ENCODE results near the gene SMYD3.

DNA sequence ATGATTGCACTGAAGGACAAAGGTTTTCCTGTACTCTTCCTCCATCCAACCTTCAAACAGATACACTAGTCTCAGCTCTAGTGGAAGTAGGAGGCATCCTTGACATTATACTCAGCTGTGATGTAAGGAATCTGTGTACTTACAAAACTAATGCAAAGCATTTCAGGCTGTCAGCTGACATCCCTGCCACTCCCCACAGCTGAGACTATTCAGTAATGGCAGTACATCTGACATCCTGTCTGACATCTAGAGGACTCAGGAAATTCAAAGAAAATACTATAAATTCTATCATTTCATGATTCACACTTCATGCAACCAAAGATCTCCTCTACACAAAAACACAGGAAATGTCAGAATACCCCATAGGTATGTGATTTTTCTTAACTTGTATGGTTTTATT, 325.8 kb downstream of the SMYD3 start:
- TF ChIP-seq, protein P1, sequence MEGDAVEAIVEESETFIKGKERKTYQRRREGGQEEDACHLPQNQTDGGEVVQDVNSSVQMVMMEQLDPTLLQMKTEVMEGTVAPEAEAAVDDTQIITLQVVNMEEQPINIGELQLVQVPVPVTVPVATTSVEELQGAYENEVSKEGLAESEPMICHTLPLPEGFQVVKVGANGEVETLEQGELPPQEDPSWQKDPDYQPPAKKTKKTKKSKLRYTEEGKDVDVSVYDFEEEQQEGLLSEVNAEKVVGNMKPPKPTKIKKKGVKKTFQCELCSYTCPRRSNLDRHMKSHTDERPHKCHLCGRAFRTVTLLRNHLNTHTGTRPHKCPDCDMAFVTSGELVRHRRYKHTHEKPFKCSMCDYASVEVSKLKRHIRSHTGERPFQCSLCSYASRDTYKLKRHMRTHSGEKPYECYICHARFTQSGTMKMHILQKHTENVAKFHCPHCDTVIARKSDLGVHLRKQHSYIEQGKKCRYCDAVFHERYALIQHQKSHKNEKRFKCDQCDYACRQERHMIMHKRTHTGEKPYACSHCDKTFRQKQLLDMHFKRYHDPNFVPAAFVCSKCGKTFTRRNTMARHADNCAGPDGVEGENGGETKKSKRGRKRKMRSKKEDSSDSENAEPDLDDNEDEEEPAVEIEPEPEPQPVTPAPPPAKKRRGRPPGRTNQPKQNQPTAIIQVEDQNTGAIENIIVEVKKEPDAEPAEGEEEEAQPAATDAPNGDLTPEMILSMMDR (IDR thresholded peaks at IDR 0.05): no peak
- no peak for TF ChIP-seq POLR2A (IDR thresholded peaks at IDR 0.05)

Data from heart left ventricle (tissue), 13 donors.